HFF-Myc (cell line): ENCODE data around the gene PTGR1.
"Not testable (repeated sequence)": the region's sequence is repeated elsewhere in the genome, so short reads cannot be mapped to it uniquely, and the experiment has no call there.

ENCODE experiments used
- DNase-seq: peaks from one replicate; pipeline ENCODE4 v3.0.0-alpha.2; 2011; ENCODE audit warnings: low read depth; ENCODE audit errors: extremely low read depth
- H3K4me3 ChIP-seq: replicated peaks from 2 replicates; pipeline ENCODE4 v1.5.1; 2011; ENCODE audit warnings: low read depth, mild to moderate bottlenecking, control low read depth, low read length
- TF ChIP-seq, protein P1 (sequence below): IDR thresholded peaks from 2 replicates; pipeline ENCODE4 v1.5.1; 2012; ENCODE audit warnings: mild to moderate bottlenecking, low read depth, low read length, control low read depth; ENCODE audit errors: missing control alignments

The PTGR1 gene

DNA sequence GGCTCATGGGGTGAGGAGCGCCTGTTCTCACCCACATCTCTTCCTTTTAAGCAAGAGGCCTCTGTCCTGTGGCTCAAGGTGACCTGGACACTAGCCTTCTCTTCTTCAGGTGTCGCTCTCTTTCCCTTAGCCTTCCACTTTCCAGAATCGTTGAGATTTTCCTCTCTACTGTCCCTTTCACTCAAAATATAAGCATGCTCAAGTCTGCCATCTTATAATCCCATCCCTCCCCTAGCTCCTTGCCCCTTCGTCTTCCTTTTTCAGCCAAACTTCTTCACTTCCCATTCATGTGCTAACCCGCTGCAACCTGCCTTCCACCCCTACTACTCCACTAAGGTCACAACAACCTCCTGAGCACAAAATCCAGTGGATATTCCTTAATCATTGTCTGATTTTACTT lies 13.1 kb downstream of the PTGR1 start:
- TF ChIP-seq, protein P1, sequence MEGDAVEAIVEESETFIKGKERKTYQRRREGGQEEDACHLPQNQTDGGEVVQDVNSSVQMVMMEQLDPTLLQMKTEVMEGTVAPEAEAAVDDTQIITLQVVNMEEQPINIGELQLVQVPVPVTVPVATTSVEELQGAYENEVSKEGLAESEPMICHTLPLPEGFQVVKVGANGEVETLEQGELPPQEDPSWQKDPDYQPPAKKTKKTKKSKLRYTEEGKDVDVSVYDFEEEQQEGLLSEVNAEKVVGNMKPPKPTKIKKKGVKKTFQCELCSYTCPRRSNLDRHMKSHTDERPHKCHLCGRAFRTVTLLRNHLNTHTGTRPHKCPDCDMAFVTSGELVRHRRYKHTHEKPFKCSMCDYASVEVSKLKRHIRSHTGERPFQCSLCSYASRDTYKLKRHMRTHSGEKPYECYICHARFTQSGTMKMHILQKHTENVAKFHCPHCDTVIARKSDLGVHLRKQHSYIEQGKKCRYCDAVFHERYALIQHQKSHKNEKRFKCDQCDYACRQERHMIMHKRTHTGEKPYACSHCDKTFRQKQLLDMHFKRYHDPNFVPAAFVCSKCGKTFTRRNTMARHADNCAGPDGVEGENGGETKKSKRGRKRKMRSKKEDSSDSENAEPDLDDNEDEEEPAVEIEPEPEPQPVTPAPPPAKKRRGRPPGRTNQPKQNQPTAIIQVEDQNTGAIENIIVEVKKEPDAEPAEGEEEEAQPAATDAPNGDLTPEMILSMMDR: no peak
- no peak for DNase-seq
- H3K4me3 ChIP-seq: no peak overlapping the region

DNA sequence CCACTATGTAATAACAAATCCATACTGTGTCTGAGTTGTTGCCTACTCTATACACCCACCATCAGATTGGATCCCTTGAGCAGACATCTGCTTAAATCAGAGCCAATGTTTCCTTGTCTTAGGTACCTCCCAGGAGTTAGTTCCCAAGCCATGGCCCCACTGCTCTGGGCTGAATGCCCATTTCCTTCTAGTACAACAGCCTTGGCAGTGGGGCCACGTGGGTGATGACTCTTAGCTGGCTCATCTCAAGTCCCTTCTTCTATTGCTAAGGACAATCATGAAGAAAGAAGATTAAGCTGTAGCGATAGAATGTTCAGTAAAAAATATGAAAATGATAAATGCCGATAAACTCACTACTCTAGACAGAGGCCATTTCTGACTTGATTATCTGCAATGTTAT lies 16.6 kb downstream of the PTGR1 start:
- TF ChIP-seq, protein P1: no peak
- DNase-seq: no peak
- no peak overlapping the region for H3K4me3 ChIP-seq

DNA sequence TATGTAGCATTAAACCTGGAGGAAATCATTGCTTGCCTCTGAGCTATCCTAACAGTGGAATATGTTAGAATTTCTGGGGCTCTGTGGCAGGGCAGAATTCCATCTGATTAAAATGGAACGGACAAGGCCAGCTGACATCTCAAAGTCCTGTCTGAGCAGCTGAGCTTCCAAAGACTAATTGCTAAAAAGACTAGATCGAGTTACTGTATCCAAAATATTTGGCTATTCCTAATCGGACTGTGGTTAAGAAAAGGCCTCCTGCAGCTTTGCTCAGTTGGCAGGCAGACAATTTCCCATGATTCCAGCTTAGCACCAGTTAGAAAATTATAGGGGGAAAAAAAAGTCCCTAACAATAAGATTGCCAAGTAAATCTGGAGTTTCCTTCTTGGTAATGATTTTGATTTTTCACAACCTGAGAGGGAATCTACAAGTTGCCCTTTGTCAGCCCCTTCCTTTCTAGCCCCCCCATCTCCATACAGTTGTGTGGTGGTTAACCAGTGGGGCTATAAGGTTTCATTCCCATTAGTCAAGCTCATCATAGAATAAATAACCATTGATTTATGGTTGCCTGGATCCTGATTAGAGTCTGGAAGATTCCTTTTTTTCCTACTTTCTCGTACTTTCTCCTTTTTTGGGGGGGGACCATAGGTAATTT lies 26.4 kb downstream of the PTGR1 start:
- DNase-seq: peak; percentile 27
- TF ChIP-seq, protein P1: no peak
- H3K4me3 ChIP-seq: no peak overlapping the region

DNA sequence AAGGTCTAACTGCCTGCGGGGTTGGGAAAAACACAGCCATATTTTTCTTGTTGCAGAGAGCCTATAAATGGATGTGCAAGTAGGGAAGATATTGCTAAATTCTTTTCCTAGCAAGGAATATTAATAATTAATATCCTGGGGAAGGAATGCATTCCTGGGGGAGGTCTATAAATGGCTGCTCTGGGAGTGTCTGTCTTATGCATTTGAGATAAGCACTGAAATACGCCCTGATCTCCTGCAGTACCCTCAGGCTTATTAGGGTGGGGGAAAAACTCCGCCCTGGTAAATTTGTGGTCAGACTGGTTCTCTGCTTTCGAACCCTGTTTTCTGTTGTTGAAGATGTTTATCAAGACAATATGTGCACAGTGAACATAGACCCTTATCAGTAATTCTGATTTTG lies 31.3 kb downstream of the PTGR1 start:
- not testable (repeated sequence) for H3K4me3 ChIP-seq, DNase-seq

DNA sequence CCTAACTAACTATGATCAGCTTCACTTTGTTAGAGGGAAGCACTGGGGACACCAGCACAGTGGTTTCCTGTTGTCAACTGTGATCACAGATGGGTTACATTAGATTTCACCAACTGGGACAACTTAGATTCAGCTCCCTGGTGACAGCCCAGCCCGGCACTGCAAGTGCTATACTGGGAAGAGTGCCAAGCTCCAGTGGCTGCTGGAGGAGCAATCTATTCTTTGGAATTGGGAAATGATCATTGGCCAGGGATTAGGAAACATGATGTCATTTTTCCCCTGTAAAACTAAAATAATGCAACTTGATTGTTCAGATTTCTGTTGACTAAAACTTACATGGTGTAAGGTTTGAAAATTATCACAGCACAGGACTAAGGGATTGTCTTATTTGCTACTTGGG lies 33.2 kb downstream of the PTGR1 start:
- TF ChIP-seq, protein P1: no peak
- no peak for DNase-seq
- no peak overlapping the region for H3K4me3 ChIP-seq

DNA sequence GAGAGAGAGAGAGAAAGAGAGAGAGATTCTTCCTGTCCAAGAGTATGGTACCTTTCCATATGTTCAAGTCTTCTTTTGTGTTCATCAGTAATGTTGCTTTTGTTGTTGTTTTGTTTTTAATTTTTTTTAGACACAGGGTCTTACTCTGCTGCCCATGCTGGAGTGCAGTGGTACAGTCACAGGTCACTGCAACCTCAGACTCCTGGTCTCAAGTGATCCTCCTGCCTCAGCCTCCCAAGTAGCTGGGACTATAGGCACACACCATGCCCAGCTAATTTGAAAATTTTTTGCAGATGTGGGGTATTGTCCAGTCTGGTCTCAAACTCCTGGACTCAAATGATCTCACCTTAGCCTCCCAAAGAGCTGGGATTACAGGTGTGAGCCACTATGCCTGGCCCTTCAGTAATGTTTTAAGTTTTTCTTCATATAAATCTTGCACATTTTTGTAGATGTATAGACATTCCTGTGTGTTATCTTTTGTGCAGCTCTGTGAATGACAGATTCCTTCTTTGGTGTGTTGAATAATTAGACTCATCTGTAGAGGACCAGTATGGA lies 38.2 kb downstream of the PTGR1 start:
- no peak overlapping the region for H3K4me3 ChIP-seq
- TF ChIP-seq, protein P1: no peak
- DNase-seq: no peak

DNA sequence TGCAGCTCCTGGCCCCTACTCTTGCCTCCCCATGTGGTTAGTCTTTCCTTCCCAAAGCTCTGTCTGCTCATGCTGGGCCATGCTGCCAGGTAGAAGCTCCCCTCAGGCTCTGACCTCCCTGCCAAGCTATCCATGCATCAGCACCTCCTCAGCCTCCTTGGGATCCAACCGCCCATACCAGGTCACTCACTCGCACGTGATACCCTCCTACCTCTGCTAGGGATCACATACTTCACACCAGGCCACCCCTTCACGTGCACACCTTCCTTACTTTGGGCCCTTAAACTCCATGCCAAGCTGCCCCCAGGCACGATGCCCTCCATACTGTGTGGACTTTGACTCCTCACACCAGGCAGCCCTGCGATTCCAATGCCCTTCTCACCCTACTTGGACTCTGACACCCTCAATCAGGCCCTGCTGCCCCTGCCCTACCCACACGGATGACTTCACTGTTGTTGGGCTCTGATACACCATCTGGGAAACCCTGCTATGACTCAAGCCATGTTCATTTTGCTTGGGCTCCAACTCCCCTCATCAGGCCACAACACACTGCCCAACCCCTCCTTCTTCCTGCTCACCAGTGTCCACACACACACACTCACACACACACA lies 40.3 kb downstream of the PTGR1 start:
- H3K4me3 ChIP-seq: no peak overlapping the region
- TF ChIP-seq, protein P1: no peak
- peak; percentile 16 for DNase-seq

DNA sequence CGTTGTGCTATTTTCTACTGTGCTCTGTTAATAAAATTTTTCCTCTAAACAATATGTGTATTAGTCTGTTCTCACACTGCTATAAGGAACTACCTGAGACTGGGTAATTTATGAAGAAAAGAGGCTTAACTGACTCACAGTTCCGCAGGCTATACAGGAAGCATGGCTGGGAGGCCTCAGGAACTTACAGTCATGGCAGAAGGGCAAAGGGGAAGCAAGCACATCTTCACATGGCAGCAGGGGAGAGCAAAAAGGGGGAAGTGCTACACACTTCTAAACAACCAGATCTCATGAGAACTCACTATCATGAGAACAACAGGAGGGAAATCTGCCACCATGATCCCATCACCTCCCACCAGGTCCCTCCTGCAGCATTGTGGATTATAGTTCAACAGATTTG lies 44.0 kb downstream of the PTGR1 start:
- DNase-seq, H3K4me3 ChIP-seq: not testable (repeated sequence)
